ENCODE measurements around the gene BSDC1.
A peak's percentile ranks its signal among the peaks of the same experiment; 100 is the strongest.

The BSDC1 gene

GRCh38 chr1:32392325-32392724 lies 1.9 kb downstream of the BSDC1 start:
- Histone ChIP-seq H3K27ac (ENCODE audit: low read length) (no peak overlapping the region), H3K9me3 (ENCODE audit: control insufficient read depth in 1 of 2, low read length in 2 of 2) (no peaks in the 10 kb centered on the region), H3K36me3 (ENCODE audit: control insufficient read depth in 1 of 2, insufficient read depth in 2 of 2, low read length in 2 of 2) (peaks cover 23 to 26% of the 10 kb centered on the region in 2 donors), H3K4me1 (ENCODE audit: control insufficient read depth in 1 of 2, insufficient read depth in 2 of 2, low read length in 2 of 2) (peaks cover 8 to 21% of the 10 kb centered on the region in 2 donors), H3K27me3 (ENCODE audit: low read depth, low read length) (no peaks in the 10 kb centered on the region), H3K4me3 (ENCODE audit: low read depth in 1 of 2, low read length in 2 of 2) (peak overlapping the region in 1 of 2 donors; percentile 92)

DNA sequence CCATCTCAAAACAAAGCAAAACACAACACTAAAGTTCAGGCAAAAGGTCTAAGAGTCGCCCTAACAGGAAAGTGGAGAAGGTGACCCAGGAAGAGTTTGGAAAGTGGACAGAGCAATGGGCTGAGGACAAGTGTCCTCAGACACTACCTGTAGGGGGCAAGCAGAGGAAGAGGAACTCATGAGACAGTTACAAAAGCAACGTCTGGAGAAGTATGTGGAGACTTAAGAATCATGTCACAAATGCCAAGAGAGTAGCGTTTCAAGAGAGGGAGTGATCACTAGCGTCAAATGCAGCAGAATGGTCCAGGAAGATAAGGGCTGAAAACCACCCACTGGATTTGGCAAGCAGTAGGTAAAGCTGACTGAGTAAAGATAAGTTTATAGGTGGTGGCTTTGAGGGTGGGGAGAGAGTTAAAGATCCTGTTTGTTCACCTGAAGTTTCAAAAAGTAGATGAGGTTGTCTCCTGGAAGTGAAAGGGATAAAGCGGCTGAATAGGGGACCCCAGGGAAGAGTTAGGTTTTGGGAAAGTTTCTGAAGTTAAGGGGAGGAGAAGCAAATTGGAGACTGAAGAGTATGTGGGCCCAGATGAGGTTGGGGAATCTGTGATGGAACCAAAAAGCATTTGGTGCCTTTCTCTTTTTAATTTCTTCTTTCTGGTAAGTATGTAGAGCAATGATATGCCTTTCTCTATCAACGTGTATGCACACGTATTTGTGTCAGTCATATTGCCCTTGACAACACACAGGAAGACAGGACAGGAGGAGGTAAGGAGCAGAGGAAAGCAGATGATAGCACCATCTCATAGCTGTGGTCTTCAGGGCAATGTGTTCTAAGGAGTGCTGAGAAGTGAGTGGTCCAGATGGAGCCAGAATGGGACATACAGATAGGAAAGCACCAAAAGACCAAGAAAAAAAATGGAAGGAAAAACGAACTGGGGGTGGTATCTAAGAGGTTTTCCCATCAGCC lies 3.1 kb downstream of the BSDC1 start:
- Histone ChIP-seq H3K4me1 (ENCODE audit: control insufficient read depth in 1 of 2, insufficient read depth in 2 of 2, low read length in 2 of 2) (peaks cover 8 to 21% of the 10 kb centered on the region in 2 donors), H3K27ac (ENCODE audit: low read length) (no peak overlapping the region), H3K36me3 (ENCODE audit: control insufficient read depth in 1 of 2, insufficient read depth in 2 of 2, low read length in 2 of 2) (peaks cover 31 to 35% of the 10 kb centered on the region in 2 donors), H3K27me3 (ENCODE audit: low read depth, low read length) (no peaks in the 10 kb centered on the region), H3K4me3 (ENCODE audit: low read depth in 1 of 2, low read length in 2 of 2) (no peak overlapping the region), H3K9me3 (ENCODE audit: control insufficient read depth in 1 of 2, low read length in 2 of 2) (no peaks in the 10 kb centered on the region)

DNA sequence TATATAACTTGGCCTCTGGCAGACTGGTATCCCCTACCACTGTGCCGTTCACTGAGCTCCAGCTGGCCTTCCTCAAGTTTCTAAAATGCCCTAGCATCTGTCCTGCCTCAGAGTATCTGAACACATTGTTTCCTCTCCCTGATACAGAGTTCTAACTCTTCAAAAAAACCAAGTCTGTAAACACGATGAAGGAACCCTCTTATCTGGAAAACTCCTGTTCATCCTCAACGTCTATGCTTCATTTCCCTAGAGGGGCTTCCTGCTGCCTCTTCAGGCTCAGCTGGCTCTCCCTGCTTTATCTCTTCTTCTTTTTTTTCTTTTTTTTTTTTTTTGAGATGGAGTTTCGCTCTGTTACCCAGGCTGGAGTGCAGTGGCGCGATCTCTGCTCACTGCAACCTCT lies 5.6 kb downstream of the BSDC1 start:
- no peaks in the 10 kb centered on the region for H3K27me3 ChIP-seq (ENCODE audit: low read depth, low read length)
- H3K27ac ChIP-seq (ENCODE audit: low read length), result no peak overlapping the region
- H3K36me3 ChIP-seq (ENCODE audit: control insufficient read depth in 1 of 2, insufficient read depth in 2 of 2, low read length in 2 of 2), result peaks cover 45 to 50% of the 10 kb centered on the region in 2 donors
- H3K4me1 ChIP-seq (ENCODE audit: control insufficient read depth in 1 of 2, insufficient read depth in 2 of 2, low read length in 2 of 2), result peaks cover 8 to 19% of the 10 kb centered on the region in 2 donors
- H3K4me3 ChIP-seq (ENCODE audit: low read depth in 1 of 2, low read length in 2 of 2), result no peak overlapping the region
- H3K9me3 ChIP-seq (ENCODE audit: control insufficient read depth in 1 of 2, low read length in 2 of 2), result no peaks in the 10 kb centered on the region

DNA sequence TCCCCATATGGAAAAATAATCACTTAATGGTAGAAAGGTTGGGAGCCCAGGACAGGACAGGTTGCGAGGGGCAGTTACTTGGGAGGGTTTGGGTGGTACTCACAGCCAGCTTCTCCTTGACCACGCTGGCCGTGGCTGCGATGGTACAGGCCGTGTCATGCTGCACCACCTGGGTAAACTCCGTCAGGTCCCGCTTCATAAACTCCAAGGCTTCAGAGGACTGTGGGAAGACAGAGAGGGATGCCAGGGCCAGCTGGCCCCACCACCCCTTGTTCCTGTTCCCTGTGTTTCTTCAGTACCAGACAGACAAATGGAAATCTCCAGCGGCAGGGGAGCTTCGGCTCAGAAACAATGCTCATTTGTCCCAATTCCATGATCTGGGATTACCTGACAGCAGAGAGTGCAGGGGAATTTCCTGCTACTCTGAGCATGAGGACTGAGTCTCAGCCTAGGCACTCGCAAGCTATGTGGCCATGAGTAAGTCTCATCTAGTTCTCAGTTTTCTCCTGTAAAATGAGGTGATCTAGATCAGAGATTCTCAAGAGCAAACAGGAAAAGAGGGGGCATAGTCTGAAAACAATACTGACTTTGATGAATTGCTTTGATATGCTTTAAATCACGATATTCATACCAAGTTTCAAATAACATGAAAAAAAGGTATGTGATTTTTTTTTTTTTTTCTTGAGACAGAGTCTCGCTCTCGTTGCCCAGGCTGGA lies 7.4 kb downstream of the BSDC1 start:
- no peak overlapping the region for H3K27ac ChIP-seq (ENCODE audit: low read length)
- no peaks in the 10 kb centered on the region for H3K27me3 ChIP-seq (ENCODE audit: low read depth, low read length)
- H3K4me3 ChIP-seq (ENCODE audit: low read depth in 1 of 2, low read length in 2 of 2), result no peak overlapping the region
- H3K36me3 ChIP-seq (ENCODE audit: control insufficient read depth in 1 of 2, insufficient read depth in 2 of 2, low read length in 2 of 2), result peaks cover 49 to 68% of the 10 kb centered on the region in 2 donors
- H3K4me1 ChIP-seq (ENCODE audit: control insufficient read depth in 1 of 2, insufficient read depth in 2 of 2, low read length in 2 of 2), result peaks cover 0 to under 1% of the 10 kb centered on the region in 2 donors
- H3K9me3 ChIP-seq (ENCODE audit: control insufficient read depth in 1 of 2, low read length in 2 of 2), result no peaks in the 10 kb centered on the region

GRCh38 chr1:32380057-32380456 lies 14.2 kb downstream of the BSDC1 start:
- Histone ChIP-seq H3K27ac (ENCODE audit: low read length) (no peak overlapping the region), H3K9me3 (ENCODE audit: control insufficient read depth in 1 of 2, low read length in 2 of 2) (no peaks in the 10 kb centered on the region), H3K36me3 (ENCODE audit: control insufficient read depth in 1 of 2, insufficient read depth in 2 of 2, low read length in 2 of 2) (peaks cover 66 to 98% of the 10 kb centered on the region in 2 donors), H3K4me1 (ENCODE audit: control insufficient read depth in 1 of 2, insufficient read depth in 2 of 2, low read length in 2 of 2) (no peaks in the 10 kb centered on the region), H3K4me3 (ENCODE audit: low read depth in 1 of 2, low read length in 2 of 2) (no peak overlapping the region), H3K27me3 (ENCODE audit: low read depth, low read length) (no peaks in the 10 kb centered on the region)

- Histone ChIP-seq H3K27ac (ENCODE audit: low read length) (no peak overlapping the region), H3K27me3 (ENCODE audit: low read depth, low read length) (no peaks in the 10 kb centered on the region), H3K4me1 (ENCODE audit: control insufficient read depth in 1 of 2, insufficient read depth in 2 of 2, low read length in 2 of 2) (no peaks in the 10 kb centered on the region), H3K36me3 (ENCODE audit: control insufficient read depth in 1 of 2, insufficient read depth in 2 of 2, low read length in 2 of 2) (peaks cover 70 to 96% of the 10 kb centered on the region in 2 donors), H3K9me3 (ENCODE audit: control insufficient read depth in 1 of 2, low read length in 2 of 2) (no peaks in the 10 kb centered on the region), H3K4me3 (ENCODE audit: low read depth in 1 of 2, low read length in 2 of 2) (no peak overlapping the region)
These were observed 16.6 kb downstream of the BSDC1 start for GRCh38 chr1:32377541-32378220.

DNA sequence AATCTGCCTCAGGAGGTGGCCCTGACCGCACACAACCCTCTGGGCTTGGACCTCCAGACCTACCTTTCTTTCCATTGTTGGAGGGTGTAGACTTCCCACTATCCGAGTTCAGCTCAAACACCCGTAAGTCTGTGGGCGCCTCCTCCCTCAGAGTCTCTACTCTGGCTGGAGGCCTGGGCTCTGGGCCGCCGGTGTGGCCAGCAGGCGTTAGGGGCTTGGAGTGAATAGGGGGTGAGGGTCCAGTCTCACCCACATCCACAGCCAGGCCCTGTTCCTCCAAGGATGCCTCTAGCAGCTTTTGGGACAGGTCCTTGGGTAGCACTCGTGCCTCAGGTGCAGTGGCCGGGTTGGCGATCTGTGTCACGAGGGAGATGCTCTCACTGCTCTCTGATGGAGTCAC lies 18.0 kb downstream of the BSDC1 start:
- no peak overlapping the region for H3K4me3 ChIP-seq (ENCODE audit: low read depth in 1 of 2, low read length in 2 of 2)
- H3K4me1 ChIP-seq (ENCODE audit: control insufficient read depth in 1 of 2, insufficient read depth in 2 of 2, low read length in 2 of 2), result no peaks in the 10 kb centered on the region
- H3K36me3 ChIP-seq (ENCODE audit: control insufficient read depth in 1 of 2, insufficient read depth in 2 of 2, low read length in 2 of 2), result peaks cover 71 to 94% of the 10 kb centered on the region in 2 donors
- H3K9me3 ChIP-seq (ENCODE audit: control insufficient read depth in 1 of 2, low read length in 2 of 2), result no peaks in the 10 kb centered on the region
- H3K27ac ChIP-seq (ENCODE audit: low read length), result no peak overlapping the region
- no peaks in the 10 kb centered on the region for H3K27me3 ChIP-seq (ENCODE audit: low read depth, low read length)

- no peak overlapping the region for H3K27ac ChIP-seq (ENCODE audit: low read length)
- no peaks in the 10 kb centered on the region for H3K27me3 ChIP-seq (ENCODE audit: low read depth, low read length)
- H3K4me1 ChIP-seq (ENCODE audit: control insufficient read depth in 1 of 2, insufficient read depth in 2 of 2, low read length in 2 of 2), result no peaks in the 10 kb centered on the region
- H3K36me3 ChIP-seq (ENCODE audit: control insufficient read depth in 1 of 2, insufficient read depth in 2 of 2, low read length in 2 of 2), result peaks cover 54 to 83% of the 10 kb centered on the region in 2 donors
- no peaks in the 10 kb centered on the region for H3K9me3 ChIP-seq (ENCODE audit: control insufficient read depth in 1 of 2, low read length in 2 of 2)
- no peak overlapping the region for H3K4me3 ChIP-seq (ENCODE audit: low read depth in 1 of 2, low read length in 2 of 2)
These were observed 20.1 kb downstream of the BSDC1 start for GRCh38 chr1:32373996-32374592.

DNA sequence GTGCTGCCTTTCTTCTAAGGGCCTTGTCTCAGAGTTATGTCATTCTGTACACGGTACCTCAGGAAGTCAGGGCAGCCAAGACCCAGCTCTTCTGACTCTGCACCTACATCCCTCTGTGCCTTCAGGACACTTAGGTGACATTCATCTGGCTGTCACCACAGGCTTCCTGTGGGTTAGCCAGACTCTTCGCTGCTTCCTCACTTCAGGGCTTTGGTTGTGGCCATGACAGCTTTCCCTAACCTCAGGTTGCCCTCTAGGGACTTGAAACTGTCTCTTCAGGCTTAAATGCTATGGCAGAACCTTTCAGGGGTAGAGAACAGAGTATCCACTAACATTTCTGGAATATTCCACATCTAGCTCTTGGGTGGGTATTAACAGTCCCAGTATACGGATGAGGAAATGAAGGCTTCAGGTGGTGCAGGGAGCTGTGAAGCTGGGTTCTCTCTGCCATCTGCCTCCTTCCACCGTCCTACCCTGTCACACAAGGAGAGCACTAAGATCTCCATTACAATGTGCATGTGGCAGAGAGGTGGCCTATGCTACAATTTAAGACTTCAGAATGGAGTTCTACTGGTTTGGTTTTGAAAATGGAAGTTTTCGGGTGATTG lies 22.0 kb downstream of the BSDC1 start:
- H3K9me3 ChIP-seq (ENCODE audit: control insufficient read depth in 1 of 2, low read length in 2 of 2), result no peaks in the 10 kb centered on the region
- no peak overlapping the region for H3K4me3 ChIP-seq (ENCODE audit: low read depth in 1 of 2, low read length in 2 of 2)
- no peaks in the 10 kb centered on the region for H3K27me3 ChIP-seq (ENCODE audit: low read depth, low read length)
- H3K36me3 ChIP-seq (ENCODE audit: control insufficient read depth in 1 of 2, insufficient read depth in 2 of 2, low read length in 2 of 2), result peaks cover 55 to 83% of the 10 kb centered on the region in 2 donors
- no peaks in the 10 kb centered on the region for H3K4me1 ChIP-seq (ENCODE audit: control insufficient read depth in 1 of 2, insufficient read depth in 2 of 2, low read length in 2 of 2)
- no peak overlapping the region for H3K27ac ChIP-seq (ENCODE audit: low read length)

- no peak overlapping the region for H3K27ac ChIP-seq (ENCODE audit: low read length)
- no peaks in the 10 kb centered on the region for H3K27me3 ChIP-seq (ENCODE audit: low read depth, low read length)
- H3K4me3 ChIP-seq (ENCODE audit: low read depth in 1 of 2, low read length in 2 of 2), result no peak overlapping the region
- no peaks in the 10 kb centered on the region for H3K9me3 ChIP-seq (ENCODE audit: control insufficient read depth in 1 of 2, low read length in 2 of 2)
- peaks cover 57 to 80% of the 10 kb centered on the region in 2 donors for H3K36me3 ChIP-seq (ENCODE audit: control insufficient read depth in 1 of 2, insufficient read depth in 2 of 2, low read length in 2 of 2)
- no peaks in the 10 kb centered on the region for H3K4me1 ChIP-seq (ENCODE audit: control insufficient read depth in 1 of 2, insufficient read depth in 2 of 2, low read length in 2 of 2)
These were observed 26.2 kb downstream of the BSDC1 start for GRCh38 chr1:32367912-32368635.

All from muscle layer of duodenum (tissue), 2 donors.